Epithelial cell of proximal tubule (primary cell): ENCODE measurements around the gene ZMIZ1. TPM values are rescaled to one million over a fixed set of nuclear protein-coding genes. Genes with fewer than 3 reads are reported as not detected.

Source experiments
- DNase-seq: peaks from one replicate; pipeline ENCODE4 v3.0.0-alpha.2; 2011; ENCODE audit warnings: low read depth
- H3K4me3 ChIP-seq: 2 replicates; pipeline ENCODE4 v1.5.1; 2011; ENCODE audit warnings: low read depth, mild to moderate bottlenecking, low read length
- CTCF ChIP-seq: conservative IDR thresholded peaks from 2 replicates; pipeline ENCODE4 v1.5.1; 2012; ENCODE audit warnings: low read depth, mild to moderate bottlenecking, low read length
- total RNA-seq: library from RNA; depleted of rRNA; stranded (reverse); fragments of >200 nt; gene quantifications from 2 replicates; pipeline ENCODE4 v1.2.3, GENCODE V29; 2015

Gene ZMIZ1
- total RNA-seq, 1 donor from 2014 or later = 21.4 TPM

GRCh38 chr10:79195091-79195923 is 126.5 kb downstream of the ZMIZ1 start:
- DNase-seq = no peak
- TF ChIP-seq CTCF = peak; percentile 91
- no peak overlapping the region for H3K4me3 ChIP-seq

GRCh38 chr10:79196470-79197461 is 128.0 kb downstream of the ZMIZ1 start:
- no peak for DNase-seq

GRCh38 chr10:79197558-79197957 is 128.8 kb downstream of the ZMIZ1 start:
- DNase-seq = no peak
- no peak overlapping the region for H3K4me3 ChIP-seq
- TF ChIP-seq CTCF = no peak

More at GRCh38 chr10:79196470-79197461, 128.0 kb downstream of the ZMIZ1 start:
- TF ChIP-seq CTCF = peak; percentile 86
- H3K4me3 ChIP-seq = no peak overlapping the region

- TF ChIP-seq CTCF = no peak
- no peak for DNase-seq
- H3K4me3 ChIP-seq = no peak overlapping the region
Measured at GRCh38 chr10:79200346-79200745, 131.6 kb downstream of the ZMIZ1 start.

GRCh38 chr10:79201706-79202105 is 132.9 kb downstream of the ZMIZ1 start:
- TF ChIP-seq CTCF = no peak
- no peak for DNase-seq
- H3K4me3 ChIP-seq = no peak overlapping the region

GRCh38 chr10:79202188-79203013 is 133.6 kb downstream of the ZMIZ1 start:
- DNase-seq = no peak
- H3K4me3 ChIP-seq = no peak overlapping the region
- TF ChIP-seq CTCF = peak; percentile 65
